GOT3 (cell line): ENCODE results near the gene NHSL1.

ENCODE experiments used
- DNase-seq: peaks from one replicate; lab custom pipeline; 2025; ENCODE audit warnings: mixed read lengths; lab: John Stamatoyannopoulos, UW

Gene NHSL1, protein sequence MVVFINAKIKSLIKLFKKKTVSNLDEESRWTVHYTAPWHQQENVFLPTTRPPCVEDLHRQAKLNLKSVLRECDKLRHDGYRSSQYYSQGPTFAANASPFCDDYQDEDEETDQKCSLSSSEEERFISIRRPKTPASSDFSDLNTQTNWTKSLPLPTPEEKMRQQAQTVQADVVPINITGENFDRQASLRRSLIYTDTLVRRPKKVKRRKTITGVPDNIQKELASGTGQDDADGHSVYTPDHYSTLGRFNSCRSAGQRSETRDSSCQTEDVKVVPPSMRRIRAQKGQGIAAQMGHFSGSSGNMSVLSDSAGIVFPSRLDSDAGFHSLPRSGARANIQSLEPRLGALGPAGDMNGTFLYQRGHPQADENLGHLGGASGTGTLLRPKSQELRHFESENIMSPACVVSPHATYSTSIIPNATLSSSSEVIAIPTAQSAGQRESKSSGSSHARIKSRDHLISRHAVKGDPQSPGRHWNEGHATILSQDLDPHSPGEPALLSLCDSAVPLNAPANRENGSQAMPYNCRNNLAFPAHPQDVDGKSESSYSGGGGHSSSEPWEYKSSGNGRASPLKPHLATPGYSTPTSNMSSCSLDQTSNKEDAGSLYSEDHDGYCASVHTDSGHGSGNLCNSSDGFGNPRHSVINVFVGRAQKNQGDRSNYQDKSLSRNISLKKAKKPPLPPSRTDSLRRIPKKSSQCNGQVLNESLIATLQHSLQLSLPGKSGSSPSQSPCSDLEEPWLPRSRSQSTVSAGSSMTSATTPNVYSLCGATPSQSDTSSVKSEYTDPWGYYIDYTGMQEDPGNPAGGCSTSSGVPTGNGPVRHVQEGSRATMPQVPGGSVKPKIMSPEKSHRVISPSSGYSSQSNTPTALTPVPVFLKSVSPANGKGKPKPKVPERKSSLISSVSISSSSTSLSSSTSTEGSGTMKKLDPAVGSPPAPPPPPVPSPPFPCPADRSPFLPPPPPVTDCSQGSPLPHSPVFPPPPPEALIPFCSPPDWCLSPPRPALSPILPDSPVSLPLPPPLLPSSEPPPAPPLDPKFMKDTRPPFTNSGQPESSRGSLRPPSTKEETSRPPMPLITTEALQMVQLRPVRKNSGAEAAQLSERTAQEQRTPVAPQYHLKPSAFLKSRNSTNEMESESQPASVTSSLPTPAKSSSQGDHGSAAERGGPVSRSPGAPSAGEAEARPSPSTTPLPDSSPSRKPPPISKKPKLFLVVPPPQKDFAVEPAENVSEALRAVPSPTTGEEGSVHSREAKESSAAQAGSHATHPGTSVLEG (N-terminal part only)

GRCh38 chr6:138499303-138500018, at the start of gene NHSL1:
TSS of gene NHSL1 (minus strand) at chr6:138499494. CDS start at chr6:138499290, 204 bp downstream.
- no peak for DNase-seq

- no peak for DNase-seq
Measured at GRCh38 chr6:138546733-138547185, 47.5 kb upstream of the NHSL1 start.

DNA sequence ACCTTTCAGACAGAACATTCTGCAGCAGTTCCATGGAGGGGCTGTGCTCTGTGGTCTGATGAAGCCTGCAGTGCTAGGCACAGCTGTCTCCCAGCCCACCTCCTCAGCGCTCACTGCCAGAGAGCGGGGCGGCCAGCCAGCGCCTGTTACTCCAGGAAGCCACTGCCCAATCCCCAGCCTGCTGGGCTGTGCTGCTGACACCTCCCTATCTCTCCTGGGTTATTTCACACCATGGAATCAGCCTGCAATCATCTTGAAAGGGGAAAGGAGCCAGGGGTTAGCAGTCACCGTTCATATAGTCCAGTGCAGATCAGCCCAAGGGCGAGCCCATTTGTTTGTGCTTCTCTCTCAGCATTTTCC, 46.3 kb upstream of the NHSL1 start:
- DNase-seq = no peak

DNA sequence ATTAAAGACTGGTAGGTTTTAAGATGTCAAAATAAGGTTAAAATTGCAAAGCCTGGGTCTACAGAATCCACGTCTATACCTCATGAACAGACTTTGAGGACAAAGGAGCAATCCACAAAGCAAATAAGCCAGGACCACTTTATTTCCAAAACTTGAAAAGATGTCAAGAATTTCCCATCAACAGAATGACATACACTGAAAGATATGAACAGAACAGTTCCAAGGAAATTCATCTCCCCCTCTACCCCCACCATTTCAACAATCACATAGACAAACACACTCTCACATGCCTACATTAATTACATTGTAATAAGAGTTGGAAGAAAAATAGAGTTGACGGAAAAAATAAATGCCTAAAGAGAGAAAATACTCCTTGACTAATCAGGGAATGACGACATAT, 45.2 kb upstream of the NHSL1 start:
- no peak for DNase-seq

- DNase-seq = no peak
Measured at GRCh38 chr6:138543657-138544056, 44.4 kb upstream of the NHSL1 start.

DNA sequence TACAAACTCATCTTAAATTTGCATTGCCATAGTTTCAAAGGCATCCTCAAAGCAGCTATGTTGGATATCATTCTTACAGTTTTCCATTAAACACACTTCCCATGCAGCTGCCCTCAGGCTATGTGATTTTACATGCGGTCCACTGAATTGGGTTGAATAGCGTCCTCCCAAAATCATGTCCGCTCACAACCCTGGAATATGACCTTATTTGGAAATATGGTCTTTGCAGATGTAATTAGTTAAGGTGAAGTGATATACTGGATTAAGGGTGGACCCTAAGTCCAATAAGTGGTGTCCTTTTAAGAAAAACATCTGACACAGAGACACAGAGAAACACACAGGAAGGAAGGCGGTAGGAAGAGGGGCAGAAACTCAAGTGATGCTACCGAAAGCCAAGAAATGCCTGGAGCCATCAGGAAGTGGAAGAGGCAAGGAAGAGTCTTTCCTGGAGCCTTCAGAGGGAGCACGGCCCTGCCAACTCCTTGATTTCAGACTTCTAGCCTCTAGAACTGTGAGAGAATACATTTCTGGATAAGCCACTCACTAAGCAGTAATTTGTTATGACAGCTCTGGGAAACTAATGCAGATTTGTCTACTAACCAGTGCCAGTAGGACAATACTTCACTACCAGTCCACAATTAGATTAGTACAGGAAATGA, 42.7 kb upstream of the NHSL1 start:
- DNase-seq = no peak

GRCh38 chr6:138540468-138540867, 41.2 kb upstream of the NHSL1 start:
- no peak for DNase-seq

- DNase-seq = no peak
Measured at GRCh38 chr6:138539876-138540275, 40.6 kb upstream of the NHSL1 start.

DNA sequence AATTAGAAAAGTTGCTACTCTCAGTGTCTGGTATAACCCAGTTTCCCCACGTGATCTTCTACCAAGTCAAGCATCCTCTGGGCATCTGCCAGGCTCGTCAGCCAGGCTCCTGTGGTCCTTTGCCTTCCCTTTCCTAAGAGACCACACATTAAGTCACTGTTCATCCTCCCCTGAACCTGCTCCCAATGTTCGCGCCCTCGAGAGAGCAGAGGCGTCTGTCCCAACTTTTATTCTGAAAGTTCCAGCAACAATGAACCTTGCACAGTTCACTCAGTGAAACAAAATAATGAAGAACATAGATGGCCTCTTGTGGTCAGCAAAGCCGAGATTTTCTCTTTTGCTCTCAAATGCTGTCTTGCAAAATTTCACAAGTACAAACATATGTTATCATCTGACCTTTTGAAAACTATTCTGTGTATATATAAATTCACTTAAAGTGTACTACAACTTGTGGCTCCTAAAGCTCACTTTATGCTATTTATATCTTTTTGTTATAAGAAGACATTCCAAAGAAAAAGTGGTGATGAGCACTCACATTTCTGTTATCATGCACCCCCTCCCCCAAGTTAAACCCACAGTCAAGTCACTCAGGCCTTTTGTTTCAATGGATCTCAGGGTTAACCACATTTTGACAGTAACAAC, 39.2 kb upstream of the NHSL1 start:
- DNase-seq = no peak

GRCh38 chr6:138537106-138537505, 37.8 kb upstream of the NHSL1 start:
- DNase-seq = no peak

DNA sequence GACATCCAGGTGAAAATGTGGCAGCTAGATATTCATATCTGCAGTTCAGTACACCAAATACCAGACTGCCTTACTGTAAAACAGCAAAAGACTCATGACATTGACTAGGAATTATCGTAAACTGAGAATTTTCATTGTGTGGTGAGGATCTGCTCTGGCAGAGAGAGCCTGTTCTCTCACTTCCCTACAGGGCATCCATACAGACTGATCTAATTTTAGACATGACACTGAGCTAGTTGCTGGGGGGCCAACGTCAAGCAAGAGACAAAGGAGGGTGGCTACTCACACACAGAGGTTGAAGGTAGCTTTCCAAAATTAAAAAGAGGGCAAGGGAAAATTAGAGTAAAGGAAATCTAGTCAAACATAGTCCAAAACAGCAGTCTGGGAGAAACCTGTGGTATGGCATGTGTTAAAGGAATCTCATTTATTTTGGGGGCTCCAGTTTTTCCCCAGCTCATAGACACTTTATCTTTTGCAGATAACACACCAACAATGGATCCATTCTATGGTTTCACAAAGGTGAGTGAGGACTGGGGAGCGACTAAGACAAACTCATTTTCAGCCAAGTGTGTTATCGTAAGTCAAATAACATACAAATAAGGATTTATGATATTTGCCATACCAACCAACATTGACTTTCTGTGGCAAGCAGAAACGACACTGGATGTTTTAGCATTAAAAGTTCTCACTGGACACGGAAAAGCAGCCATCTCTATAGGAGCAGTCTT, 36.6 kb upstream of the NHSL1 start:
- DNase-seq = no peak

GRCh38 chr6:138533667-138534066, 34.4 kb upstream of the NHSL1 start:
- DNase-seq = no peak

GRCh38 chr6:138531387-138531786, 32.1 kb upstream of the NHSL1 start:
- DNase-seq = no peak

GRCh38 chr6:138529478-138529877, 30.2 kb upstream of the NHSL1 start:
- DNase-seq = no peak

DNA sequence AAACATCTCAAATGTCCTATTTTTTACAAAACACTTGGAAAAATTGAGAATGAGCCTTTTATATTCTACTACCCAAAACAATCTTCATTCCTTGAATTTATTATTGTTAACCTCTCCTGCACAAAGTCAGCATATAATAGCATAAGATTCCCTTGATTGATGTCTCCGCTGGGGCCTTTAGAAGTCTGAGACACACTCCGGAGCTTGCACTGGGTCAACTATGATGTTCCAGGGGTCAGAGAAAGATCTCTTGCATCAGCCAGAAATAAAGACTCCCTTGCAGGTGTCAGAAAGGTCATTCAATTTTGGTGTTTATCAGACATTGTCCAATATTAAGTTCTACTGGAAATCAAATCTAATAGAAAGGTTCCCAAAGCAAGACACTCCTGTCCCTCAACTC, 29.7 kb upstream of the NHSL1 start:
- no peak for DNase-seq

- DNase-seq = no peak
Measured at GRCh38 chr6:138528137-138528536, 28.8 kb upstream of the NHSL1 start.

GRCh38 chr6:138527411-138528088, 28.3 kb upstream of the NHSL1 start:
- DNase-seq = no peak

DNA sequence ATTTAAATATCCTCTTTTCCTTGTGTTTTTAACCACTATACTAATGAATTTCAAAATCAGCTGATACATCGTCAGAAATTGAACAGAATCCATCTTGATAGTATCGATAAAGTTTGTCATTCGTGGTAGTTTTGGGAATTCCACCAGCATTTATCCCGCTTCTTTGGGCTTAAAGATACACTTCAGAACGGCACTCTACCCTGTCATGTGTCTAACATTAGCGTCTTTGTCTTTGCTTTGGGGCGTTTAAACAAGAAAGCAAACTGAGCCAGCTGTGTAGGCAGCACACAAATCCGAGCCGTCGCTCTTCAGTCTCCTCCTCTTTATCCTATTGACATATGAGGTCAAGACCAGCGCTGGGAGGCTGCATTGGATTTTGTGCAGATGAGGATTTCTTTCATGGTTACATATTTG, 27.5 kb upstream of the NHSL1 start:
- DNase-seq = no peak

DNA sequence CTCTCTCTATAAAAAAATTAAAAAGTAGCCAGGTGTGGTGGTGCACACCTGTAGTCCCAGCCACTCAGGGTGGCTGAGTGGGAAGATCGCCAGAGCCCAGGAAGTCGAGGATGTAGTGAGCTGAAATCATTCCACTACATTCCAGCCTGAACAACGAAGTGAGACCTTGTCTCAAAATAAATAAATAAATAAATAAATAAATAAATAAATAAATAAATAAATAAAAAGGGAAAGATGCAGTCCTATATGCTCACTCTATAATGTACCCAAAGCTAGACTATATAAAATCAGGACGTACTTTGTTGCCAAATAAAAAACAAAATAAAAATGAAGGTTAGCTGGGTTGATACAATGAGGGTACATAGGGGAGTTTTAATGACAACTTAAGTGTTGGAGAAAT, 26.1 kb upstream of the NHSL1 start:
- DNase-seq = no peak
